Bronchial epithelial cell (primary cell): ENCODE results near the gene SEC23B. TPM values are rescaled to one million over a fixed set of nuclear protein-coding genes. Genes with fewer than 3 reads are reported as not detected.
"Not testable (repeated sequence)": the region's sequence is repeated elsewhere in the genome, so short reads cannot be mapped to it uniquely, and the experiment has no call there.

Experiments
- DNase-seq: peaks from one replicate; pipeline ENCODE4 v3.0.0-alpha.2; 2010; ENCODE audit warnings: low read depth
- FAIRE-seq: peaks from 2 replicates; lab custom pipeline; 2011; peaks lifted over from hg19 to GRCh38; lab: Jason Lieb, UNC
- H3K27me3 ChIP-seq: 2 replicates; pipeline ENCODE4 v1.5.1; 2011; ENCODE audit warnings: low read length; ENCODE audit not compliant: control insufficient read depth, insufficient read depth
- H3K36me3 ChIP-seq: 2 replicates; pipeline ENCODE4 v1.5.1; 2011; ENCODE audit warnings: low read length; ENCODE audit not compliant: control insufficient read depth, insufficient read depth
- H3K4me3 ChIP-seq: 2 replicates; pipeline ENCODE4 v1.5.1; 2011; ENCODE audit warnings: mild to moderate bottlenecking, low read depth, low read length, control low read depth
- CTCF ChIP-seq: IDR thresholded peaks from 2 replicates; pipeline ENCODE4 v1.5.1; 2011; ENCODE audit warnings: mild to moderate bottlenecking, moderate library complexity, low read length, control low read depth, inconsistent platforms; ENCODE audit not compliant: insufficient read depth, severe bottlenecking
- total RNA-seq: library from RNA; depleted of rRNA; stranded (reverse); fragments of >200 nt; gene quantifications from 2 replicates; pipeline ENCODE4 v1.2.1, GENCODE V29; 2014

Gene SEC23B
- total RNA-seq, 1 donor from 2014 or later = 81.6 TPM

GRCh38 chr20:18523066-18523465 is 15.3 kb downstream of the SEC23B start:
- DNase-seq (no peak), FAIRE-seq (no peak)
- TF ChIP-seq CTCF = no peak
- Histone ChIP-seq H3K27me3 (no peaks in the 10 kb centered on the region), H3K4me3 (no peak overlapping the region), H3K36me3 (peaks cover 11% of the 10 kb centered on the region)

- TF ChIP-seq CTCF = no peak
- Histone ChIP-seq H3K36me3 (peaks cover 22% of the 10 kb centered on the region), H3K4me3 (no peak overlapping the region), H3K27me3 (no peaks in the 10 kb centered on the region)
- DNase-seq (peak; percentile 81), FAIRE-seq (no peak)
These were observed 16.9 kb downstream of the SEC23B start for GRCh38 chr20:18524646-18525045.

GRCh38 chr20:18526761-18527160 is 19.0 kb downstream of the SEC23B start:
- H3K36me3 ChIP-seq = peaks cover 25% of the 10 kb centered on the region
- not testable (repeated sequence) for FAIRE-seq

GRCh38 chr20:18527339-18527738 is 19.6 kb downstream of the SEC23B start:
- H3K27me3 ChIP-seq = no peaks in the 10 kb centered on the region
- no peak for TF ChIP-seq CTCF
- FAIRE-seq (no peak), DNase-seq (no peak)
- H3K4me3 ChIP-seq = no peak overlapping the region
- H3K36me3 ChIP-seq = peaks cover 25% of the 10 kb centered on the region

More at GRCh38 chr20:18526761-18527160, 19.0 kb downstream of the SEC23B start:
- not testable (repeated sequence) for H3K4me3 ChIP-seq, H3K27me3 ChIP-seq, DNase-seq

GRCh38 chr20:18527836-18528235 is 20.1 kb downstream of the SEC23B start:
- DNase-seq (peak; percentile 69), FAIRE-seq (no peak)
- H3K27me3 ChIP-seq = no peaks in the 10 kb centered on the region
- no peak for TF ChIP-seq CTCF
- no peak overlapping the region for H3K4me3 ChIP-seq
- H3K36me3 ChIP-seq = peaks cover 28% of the 10 kb centered on the region

GRCh38 chr20:18529041-18529440 is 21.3 kb downstream of the SEC23B start:
- Histone ChIP-seq H3K36me3 (peaks cover 36% of the 10 kb centered on the region), H3K4me3 (no peak overlapping the region), H3K27me3 (no peaks in the 10 kb centered on the region)
- FAIRE-seq (peak; percentile 64), DNase-seq (no peak)
- TF ChIP-seq CTCF = no peak
